ENCODE measurements around the gene TLR5. TPM values are rescaled to one million over a fixed set of nuclear protein-coding genes. Genes with fewer than 3 reads are reported as not detected.

Gene TLR5
- polyA plus RNA-seq, 1 experiment: 0.02 TPM

DNA sequence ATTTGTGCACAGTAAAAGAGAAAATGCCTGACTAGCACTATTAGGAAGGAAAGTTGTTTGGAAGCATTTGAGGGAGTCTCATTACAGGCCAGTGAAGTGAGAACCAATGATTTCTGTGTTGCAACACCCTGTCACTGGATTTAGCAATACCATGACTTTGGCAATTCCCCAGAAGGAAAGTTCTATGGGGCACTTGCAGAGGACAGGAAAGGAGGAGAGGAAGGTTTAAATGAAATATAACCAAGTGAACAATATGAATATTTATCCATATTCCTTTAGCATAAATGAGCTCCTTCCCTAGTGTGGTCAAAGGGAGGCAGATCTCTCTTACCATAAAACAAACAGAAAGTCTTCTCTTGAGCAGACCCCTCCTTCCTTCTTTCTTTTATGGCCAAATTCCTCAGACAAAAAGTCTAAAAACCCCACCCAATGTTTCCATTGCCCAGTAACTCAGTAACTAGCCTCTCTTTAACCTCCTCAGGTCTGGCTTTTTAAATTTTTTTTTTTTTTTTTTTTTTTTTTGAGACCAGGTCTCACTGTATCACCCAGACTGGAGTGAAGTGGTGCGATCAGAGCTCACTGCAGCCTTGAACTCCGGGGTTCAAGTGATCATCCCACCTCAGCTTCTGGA lies 5.5 kb downstream of the TLR5 start:
- no peak overlapping the region for H3K4me3 ChIP-seq (ENCODE audit: low read depth, low read length)
- H3K27me3 ChIP-seq (ENCODE audit: control insufficient read depth, insufficient read depth, low read length): peaks cover 6% of the 10 kb centered on the region
- H3K36me3 ChIP-seq (ENCODE audit: control insufficient read depth, insufficient read depth, low read length): no peaks in the 10 kb centered on the region
- CTCF ChIA-PET: interaction anchor here (1.0 to 7.4 kb wide), 4 partner anchors 10 to 546 kb away, joined by 3 to 90 read pairs (median 4); no protein-coding TSS in a partner anchor
- POLR2A ChIA-PET: no interaction called here
- no peak for DNase-seq (ENCODE audit: low read depth)
- TF ChIP-seq, protein P1, sequence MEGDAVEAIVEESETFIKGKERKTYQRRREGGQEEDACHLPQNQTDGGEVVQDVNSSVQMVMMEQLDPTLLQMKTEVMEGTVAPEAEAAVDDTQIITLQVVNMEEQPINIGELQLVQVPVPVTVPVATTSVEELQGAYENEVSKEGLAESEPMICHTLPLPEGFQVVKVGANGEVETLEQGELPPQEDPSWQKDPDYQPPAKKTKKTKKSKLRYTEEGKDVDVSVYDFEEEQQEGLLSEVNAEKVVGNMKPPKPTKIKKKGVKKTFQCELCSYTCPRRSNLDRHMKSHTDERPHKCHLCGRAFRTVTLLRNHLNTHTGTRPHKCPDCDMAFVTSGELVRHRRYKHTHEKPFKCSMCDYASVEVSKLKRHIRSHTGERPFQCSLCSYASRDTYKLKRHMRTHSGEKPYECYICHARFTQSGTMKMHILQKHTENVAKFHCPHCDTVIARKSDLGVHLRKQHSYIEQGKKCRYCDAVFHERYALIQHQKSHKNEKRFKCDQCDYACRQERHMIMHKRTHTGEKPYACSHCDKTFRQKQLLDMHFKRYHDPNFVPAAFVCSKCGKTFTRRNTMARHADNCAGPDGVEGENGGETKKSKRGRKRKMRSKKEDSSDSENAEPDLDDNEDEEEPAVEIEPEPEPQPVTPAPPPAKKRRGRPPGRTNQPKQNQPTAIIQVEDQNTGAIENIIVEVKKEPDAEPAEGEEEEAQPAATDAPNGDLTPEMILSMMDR (IDR thresholded peaks at IDR 0.05; ENCODE audit: insufficient read depth, low read depth, low read length): no peak

DNA sequence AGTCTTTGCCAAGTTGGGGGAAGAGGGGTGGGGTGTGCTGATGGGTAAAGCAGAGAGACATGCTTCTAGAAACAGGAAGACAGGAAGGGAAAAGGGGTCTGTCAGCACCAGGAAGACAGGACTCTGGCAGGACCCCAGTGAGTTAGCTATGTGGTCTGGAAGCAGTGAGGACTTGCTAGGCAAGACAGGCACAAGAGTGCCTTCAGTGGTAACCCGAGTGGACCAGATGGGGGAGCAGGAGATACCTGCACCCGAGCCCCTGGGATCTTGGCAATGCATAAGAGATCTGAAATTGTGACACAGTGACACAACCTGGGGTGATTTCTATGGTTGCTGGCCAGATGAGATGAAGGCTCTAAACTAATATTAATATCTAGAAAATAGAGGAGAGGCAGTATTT lies 7.0 kb downstream of the TLR5 start:
- POLR2A ChIA-PET: no interaction called here
- CTCF ChIA-PET: interaction anchor here (1.0 to 7.4 kb wide), 3 partner anchors 12 to 550 kb away, joined by 4 to 90 read pairs (median 55); no protein-coding TSS in a partner anchor

DNA sequence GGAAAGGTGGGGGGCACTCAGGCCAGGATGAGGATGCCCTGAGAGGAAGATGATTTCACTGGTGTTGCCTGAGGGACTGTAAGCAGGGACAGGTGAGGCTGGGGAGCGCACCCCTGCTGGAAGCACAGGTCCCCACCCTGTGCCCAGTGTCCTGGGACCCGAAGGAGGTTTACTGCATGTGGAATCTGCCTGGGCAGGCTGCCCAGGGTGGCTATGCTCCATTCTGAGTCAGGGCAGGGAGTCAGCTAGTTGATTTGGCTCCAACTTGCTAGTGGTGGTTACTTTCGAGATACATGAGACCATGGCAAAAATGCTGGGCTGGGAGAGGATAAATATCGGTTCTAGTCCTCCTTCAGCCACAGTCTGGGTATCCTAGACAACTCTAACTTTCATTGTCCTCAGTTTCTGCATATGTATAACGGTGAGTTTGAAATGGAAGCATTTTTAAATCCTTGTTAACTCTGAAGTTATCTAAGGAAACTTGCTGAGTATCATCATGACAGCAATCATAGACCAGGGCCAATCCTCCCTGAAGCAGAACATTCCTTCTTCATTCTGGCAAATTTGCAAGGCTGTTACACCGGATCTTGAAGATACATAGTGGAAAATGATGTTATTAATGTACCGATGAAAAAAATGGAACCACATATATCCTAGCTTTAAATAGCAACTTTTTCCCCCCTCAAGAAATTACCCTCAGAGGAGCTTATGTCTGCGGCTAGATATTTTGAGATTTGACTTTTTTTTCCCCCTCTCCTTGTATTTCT lies 7.7 kb downstream of the TLR5 start:
- H3K27me3 ChIP-seq (ENCODE audit: control insufficient read depth, insufficient read depth, low read length): peaks cover 7% of the 10 kb centered on the region
- POLR2A ChIA-PET: no interaction called here
- no peak for DNase-seq (ENCODE audit: low read depth)
- TF ChIP-seq, protein P1 (IDR thresholded peaks at IDR 0.05; ENCODE audit: insufficient read depth, low read depth, low read length): no peak
- no peak overlapping the region for H3K4me3 ChIP-seq (ENCODE audit: low read depth, low read length)
- no peaks in the 10 kb centered on the region for H3K36me3 ChIP-seq (ENCODE audit: control insufficient read depth, insufficient read depth, low read length)
- CTCF ChIA-PET: interaction anchor here (0.6 to 7.4 kb wide), 5 partner anchors 12 to 550 kb away, joined by 3 to 90 read pairs (median 4); no protein-coding TSS in a partner anchor

More for the DNA sequence above, 7.0 kb downstream of the TLR5 start:
- H3K36me3 ChIP-seq (ENCODE audit: control insufficient read depth, insufficient read depth, low read length): no peaks in the 10 kb centered on the region
- peaks cover 7% of the 10 kb centered on the region for H3K27me3 ChIP-seq (ENCODE audit: control insufficient read depth, insufficient read depth, low read length)
- H3K4me3 ChIP-seq (ENCODE audit: low read depth, low read length): no peak overlapping the region
- TF ChIP-seq, protein P1 (IDR thresholded peaks at IDR 0.05; ENCODE audit: insufficient read depth, low read depth, low read length): no peak
- DNase-seq (ENCODE audit: low read depth): no peak

DNA sequence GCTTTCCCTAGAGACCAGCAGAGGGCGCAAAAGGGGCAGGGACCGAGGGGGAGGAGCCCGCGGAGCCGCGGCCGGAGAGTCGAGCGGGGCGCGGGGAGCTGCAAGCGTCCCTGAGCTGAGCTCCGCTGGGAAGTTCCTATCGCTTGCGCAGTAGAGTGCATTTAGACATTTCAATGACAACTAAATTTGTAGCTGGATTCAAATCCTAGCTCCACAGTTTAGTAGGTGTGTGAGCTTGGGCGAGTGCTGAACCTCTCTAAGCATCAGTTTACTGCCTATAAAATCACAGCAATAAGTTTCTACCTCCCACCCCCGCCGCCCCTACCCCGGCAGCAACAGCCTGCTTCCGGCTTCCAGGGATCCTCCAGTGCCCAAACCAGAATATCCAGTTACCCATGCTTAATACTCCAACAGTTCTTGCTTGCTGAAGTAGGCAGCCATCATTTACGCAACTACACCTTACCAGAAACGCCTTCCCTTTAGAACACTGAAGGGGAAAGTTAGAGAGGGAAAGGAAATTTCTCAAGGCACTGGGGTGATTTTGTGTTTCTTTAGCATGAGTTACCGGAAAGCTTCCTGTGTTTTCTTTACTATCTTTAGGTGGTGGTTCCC lies 9.1 kb downstream of the TLR5 start:
- CTCF ChIA-PET: interaction anchor here (0.6 to 7.4 kb wide), 40 partner anchors 10 to 1602 kb away, joined by 3 to 90 read pairs (median 4); partner anchors contain the start of gene TLR5
- no peak for DNase-seq (ENCODE audit: low read depth)
- Histone ChIP-seq H3K27me3 (ENCODE audit: control insufficient read depth, insufficient read depth, low read length) (peaks cover 10% of the 10 kb centered on the region), H3K36me3 (ENCODE audit: control insufficient read depth, insufficient read depth, low read length) (no peaks in the 10 kb centered on the region), H3K4me3 (ENCODE audit: low read depth, low read length) (peak overlapping the region; percentile 13; the same call in 1 of the 2 replicates)
- POLR2A ChIA-PET: interaction anchor here (0.6 kb wide), 1 partner anchor 16 kb away, joined by 3 read pairs; no protein-coding TSS in a partner anchor
- TF ChIP-seq, protein P1 (IDR thresholded peaks at IDR 0.05; ENCODE audit: insufficient read depth, low read depth, low read length): peak; percentile 98
